Suppressor macrophage treated with lipopolysaccharide for 1 hour (primary cell): ENCODE measurements around the gene SLC28A1.

Experiments
- DNase-seq, 3 donors: peaks; one replicate each; pipeline ENCODE4 v3.0.0-alpha.2; 2020 to 2022

Gene SLC28A1

GRCh38 chr15:84976746-84977345, 92.4 kb downstream of the SLC28A1 start:
- peak in 1 of 3 donors; percentile 45 for DNase-seq

GRCh38 chr15:84979651-84980050, 95.2 kb downstream of the SLC28A1 start:
- DNase-seq = no peak

GRCh38 chr15:84980196-84981053, 96.0 kb downstream of the SLC28A1 start:
- DNase-seq = peak; percentile 77 to 94 (median 89)

GRCh38 chr15:84981054-84981710, 96.7 kb downstream of the SLC28A1 start:
- peak; percentile 98 to 99 (median 99) for DNase-seq

DNA sequence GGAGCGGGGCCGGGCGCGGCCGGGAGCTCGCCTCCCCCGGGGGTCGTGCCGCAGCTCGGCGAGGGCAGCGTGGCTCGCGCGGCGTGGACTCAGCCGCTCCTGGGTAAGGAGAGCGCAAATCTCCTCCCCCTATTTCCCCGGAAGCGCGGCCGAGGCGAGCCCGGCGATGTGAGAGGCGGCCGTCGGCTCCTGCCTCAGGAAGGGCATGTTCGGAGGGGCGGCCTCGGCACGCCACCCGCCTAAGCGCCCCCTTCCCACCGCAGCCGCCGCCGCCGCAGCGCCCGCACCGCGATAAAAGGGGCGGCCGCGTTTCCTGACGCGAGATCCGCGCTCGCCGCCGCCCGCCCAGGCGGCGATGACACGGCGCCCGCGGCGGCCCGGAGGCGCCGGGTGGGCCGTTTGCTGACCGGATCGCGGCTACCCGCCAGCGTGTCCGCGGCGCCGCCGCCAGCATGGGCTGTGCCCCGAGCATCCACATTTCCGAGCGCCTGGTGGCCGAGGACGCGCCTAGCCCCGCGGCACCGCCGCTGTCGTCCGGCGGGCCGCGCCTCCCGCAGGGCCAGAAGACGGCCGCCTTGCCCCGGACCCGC, 97.3 kb downstream of the SLC28A1 start, which contains the start of gene PDE8A:
Gene PDE8A, plus strand, starts transcription at position 146 of the 590 bp plus-strand sequence. Its CDS starts 307 bp downstream, at position 453.
- DNase-seq = peak in 2 of 3 donors; percentile 74 to 85

DNA sequence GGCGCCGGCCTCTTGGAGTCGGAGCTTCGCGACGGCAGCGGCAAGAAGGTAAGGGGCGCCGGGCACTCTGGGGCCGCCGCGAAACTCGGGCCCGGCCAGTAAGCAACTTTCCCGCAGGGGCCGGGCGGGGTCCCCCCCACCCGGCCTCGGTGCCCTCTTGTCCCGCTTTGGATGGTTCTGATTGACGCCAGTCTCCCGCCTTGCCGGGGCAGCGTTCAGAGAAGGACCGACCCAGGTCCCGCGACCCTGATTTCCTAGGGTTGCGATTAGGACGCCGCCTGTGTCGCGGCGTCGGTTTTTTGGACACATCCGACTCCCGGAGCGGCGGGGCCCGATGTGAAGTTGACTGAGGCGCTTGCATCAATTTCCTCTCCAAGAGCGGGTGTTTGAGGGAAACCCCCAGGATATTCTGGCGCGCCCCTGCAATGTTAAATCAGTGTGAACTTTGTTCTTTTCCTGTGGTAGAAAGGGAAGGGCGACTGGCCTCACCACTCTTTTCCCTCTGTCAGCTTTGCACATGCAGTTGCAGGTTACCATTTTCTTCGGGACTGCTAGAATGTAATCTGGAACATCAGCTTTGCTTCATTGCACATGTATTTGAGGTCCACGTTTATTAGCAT, 97.9 kb downstream of the SLC28A1 start:
- peak; percentile 94 to 95 (median 94) for DNase-seq

- DNase-seq = peak; percentile 33 to 76 (median 71)
Observed at GRCh38 chr15:84983294-84983693, 98.8 kb downstream of the SLC28A1 start.

GRCh38 chr15:84983711-84984110, 99.2 kb downstream of the SLC28A1 start:
- no peak for DNase-seq

- no peak for DNase-seq
Observed at GRCh38 chr15:84985158-84985557, 100.7 kb downstream of the SLC28A1 start.

DNA sequence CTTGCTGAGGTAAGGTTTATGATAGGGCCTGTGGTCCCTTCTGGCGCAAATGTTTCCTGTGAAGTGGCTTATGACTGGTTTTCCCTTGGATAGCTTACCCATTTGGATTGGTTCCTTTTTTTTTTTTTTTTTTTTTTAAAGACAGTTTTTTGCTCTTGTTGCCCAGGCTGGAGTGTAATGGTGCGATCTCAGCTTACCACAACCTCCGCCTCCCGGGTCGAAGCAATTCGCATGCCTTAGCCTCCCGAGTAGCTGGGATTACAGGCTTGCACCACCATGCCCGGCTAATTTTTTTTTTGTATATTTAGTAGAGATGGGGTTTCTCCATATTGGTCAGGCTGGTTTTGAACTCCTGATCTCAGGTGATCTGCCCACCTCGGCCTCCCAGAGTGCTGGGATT, 102.9 kb downstream of the SLC28A1 start:
- DNase-seq = peak in 1 of 3 donors; percentile 43

- DNase-seq = no peak
Observed at GRCh38 chr15:84987949-84988624, 103.6 kb downstream of the SLC28A1 start.

GRCh38 chr15:84988909-84989644, 104.6 kb downstream of the SLC28A1 start:
- no peak for DNase-seq

DNA sequence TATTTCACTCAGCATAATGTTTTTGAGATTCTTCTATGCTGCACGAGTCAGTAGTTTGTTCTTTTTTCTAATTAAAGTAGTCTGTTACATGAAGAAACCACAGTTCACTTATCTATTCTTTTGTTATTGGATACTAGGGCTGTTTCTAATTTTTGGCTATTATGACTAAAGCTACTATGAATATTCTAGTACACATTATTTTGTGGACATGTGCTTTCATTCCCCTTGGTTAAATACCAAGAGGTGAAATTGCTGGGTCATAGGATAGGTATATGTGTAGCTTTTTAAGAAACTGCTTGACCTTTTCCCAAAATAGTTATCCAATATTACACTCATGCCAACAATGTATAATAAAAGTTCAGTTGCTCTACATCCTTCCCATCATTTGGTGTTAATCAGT, 106.0 kb downstream of the SLC28A1 start:
- DNase-seq = no peak

DNA sequence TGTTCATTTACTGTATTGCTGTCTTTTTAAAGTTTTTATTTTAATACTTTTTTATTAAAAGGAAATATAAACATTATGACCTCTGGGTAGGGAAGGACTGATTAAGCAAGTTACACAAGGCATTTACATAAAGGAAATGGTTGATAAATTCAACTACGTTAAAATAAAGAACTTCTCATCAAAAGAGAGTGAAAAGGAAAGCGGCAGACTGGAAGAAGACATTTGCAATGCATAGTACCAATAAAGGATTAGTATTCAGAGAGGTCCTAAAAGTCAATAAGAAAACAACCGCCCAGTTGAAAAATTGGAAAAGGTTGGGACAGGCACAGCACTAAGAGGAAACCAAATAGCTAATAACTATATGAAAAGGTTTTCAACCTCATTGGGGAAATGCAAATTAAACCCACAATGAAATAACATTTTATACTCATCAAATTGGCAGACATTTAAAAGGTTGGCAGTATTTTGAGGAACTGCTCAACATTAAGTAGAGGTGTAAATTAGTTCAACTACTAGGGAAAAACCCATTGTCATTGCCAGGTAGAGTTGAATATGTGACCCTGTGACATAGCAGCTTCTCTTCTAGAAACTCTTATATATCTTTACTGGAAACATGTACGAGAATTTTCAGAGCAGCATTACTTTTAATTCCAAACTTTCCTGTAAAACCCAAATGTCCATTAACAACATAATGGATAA, 106.7 kb downstream of the SLC28A1 start:
- DNase-seq = no peak

DNA sequence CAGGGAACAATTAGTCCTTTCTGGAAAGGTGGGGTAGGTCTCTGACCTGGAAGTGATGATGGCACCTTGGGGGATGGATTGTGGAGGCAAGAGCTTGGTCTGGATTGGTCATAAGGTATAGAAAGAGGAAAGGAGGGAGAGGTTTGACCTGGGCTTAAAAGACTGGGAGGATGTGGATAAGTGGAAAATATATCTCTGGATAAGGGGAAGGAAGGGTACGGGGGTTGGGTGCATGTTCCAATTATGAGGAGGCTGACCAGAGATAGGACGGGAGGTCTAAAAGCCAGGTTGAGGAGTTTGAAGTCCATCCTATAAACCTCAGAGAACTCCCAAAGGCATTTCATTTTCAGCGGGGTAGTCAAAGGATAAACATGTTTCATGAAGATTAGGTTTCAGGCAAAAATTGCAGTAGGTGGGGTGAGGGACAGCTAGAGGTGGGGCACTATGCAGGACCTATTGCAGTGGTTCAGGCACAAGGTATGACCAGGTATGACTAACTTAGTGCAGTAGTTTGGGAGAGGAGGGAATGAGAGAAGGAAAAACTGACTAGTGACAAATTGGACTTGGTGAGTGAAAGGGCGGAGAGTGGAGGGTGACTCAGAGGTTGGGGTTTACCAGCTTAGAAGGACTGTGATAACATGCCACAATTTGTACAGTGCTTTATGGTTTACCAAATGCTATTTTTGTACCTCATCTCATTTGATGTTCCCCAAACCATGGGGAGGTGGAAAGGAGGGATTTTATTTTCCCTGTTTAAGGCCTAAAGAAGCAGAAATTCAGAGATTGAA, 107.9 kb downstream of the SLC28A1 start:
- peak; percentile 89 to 96 (median 94) for DNase-seq
